ENCODE results near the gene CIZ1.
"Not testable (repeated sequence)": the region's sequence is repeated elsewhere in the genome, so short reads cannot be mapped to it uniquely, and the experiment has no call there.

Gene CIZ1

DNA sequence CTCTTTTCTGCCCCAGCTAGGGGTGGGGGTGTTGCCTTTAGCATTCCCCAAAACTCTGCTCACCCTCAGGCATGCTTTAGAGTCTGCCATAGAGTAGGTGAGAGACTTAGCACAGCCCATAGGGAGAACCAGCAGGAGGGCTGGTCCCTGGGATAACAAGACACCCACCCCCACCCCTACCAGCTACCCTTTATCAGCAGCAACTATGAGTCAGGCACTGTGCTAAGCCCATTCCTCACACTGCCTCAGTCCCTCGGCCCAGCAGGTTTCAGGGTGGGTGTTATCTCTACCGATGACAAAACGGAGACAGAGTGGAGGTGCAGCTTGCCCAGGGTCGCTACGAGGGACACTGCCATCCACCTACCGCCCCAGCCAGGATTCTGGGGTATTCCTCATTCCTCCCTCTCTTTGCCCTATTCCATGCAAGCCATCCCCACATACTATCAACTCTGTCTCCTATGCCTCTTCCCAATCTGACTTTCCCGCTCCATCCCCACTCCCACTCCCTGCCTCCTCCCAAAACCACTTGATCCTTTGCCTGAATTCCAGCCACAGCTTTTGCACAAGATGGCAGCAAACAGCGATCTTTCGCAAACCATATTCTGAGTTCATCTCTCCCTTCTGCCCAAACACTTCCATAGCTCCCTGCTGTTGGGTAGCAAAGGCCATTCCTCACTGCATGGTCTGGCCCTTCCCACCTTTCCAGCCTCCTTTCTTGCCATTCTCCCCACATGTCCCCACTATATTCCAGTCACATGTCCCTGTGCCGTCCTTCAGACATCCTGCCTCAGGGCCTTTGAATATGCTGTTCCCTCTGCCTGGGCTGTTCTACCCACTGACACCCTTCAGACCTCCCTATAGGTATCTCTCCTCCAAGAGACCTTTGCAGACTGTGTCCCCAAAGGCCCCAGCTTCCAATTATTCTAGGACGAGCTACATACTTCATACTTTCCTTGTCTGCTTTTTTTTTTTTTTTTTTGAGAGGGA is 5.1 kb downstream of the CIZ1 start:
- DNase-seq = no peak

DNA sequence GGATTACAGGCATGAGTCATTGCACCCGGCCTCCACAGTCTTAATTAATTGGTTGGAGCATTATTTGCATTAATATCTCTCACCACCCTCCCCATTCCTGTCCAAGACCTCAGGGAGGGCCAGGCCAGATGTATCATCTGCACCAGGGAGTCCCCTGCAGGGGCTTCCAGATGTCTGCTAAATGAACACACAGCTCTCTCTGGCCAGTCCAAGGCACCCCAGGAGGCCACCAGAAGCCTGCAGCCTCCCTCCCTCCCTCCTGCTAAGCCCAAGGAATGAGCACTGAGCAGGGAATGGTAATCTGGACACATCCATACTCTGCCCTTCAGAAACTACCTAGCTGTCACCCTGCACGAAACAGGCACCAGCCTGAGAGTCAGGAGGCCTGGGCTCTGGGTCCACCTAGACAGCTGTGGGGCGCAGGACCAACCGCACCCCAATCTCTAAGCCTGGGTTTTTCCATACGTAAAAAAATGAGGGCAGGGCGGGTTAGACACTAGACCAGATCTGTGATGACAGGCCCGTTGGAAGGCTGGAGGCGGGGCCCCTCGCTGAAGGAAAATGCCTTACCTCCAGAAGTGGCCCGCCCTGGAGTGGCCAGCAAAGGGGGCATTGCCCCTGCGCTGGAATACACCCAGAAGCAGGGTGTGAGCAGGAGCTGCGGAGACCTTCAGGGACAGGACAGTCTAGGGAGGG is 8.3 kb downstream of the CIZ1 start:
- DNase-seq = no peak

DNA sequence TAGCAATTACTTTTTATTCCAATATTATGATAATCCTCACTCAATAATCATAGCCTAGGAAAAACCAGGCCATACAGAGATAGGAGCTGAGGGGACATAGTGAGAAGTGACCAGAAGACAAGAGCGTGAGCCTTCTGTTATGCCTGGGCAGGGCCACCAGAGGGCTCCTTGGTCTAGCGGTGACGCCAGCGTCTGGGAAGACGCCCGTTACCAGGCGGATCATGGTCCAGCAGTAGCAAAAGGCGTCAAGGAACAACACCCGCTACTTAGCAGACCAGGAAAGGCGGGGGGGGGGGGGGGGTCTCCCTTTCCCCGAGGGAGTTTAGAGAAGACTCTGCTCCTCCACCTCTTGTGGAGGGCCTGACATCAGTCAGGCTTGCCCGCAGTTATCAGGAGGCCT is 9.9 kb downstream of the CIZ1 start:
- DNase-seq = not testable (repeated sequence)

DNA sequence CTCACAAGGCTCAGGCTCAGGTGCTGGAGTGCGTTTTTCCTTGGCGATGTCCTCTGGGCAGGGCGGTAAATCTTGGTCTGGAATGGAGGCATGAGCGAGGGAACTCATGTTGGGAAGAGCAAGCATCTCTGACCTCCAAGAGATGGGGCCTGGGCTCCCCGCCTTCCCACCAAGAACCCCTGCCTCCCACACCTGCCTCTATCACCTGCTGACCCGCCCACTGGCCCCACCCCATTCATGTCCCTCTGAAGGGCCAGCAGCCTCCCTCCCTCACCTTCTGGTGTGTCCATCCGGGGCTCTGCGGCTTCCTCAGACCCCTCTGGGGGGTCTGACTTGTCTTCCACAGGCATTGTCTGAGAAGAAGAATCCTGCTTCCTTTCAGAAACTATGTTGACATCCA is 10.9 kb downstream of the CIZ1 start:
- no peak for DNase-seq

DNA sequence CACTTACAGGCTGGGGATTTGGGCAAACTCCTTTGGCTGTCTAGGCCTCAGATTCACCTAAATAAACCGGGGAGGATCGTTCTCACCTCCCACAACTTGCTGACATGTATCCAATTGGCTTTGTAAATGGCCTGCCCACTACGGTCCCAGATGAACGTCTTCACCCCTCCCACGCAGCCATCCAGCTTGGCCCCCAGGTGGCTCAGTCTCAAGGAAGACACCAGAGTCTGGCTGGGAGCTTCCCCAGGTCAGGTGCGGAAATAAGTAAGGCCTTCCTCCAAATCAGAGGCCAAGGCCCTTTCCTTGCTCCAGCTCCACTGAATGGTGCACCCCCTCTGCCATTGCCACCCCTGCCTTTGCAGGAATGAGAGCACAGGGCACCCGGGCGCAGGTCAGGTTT is 11.4 kb downstream of the CIZ1 start:
- DNase-seq = no peak

DNA sequence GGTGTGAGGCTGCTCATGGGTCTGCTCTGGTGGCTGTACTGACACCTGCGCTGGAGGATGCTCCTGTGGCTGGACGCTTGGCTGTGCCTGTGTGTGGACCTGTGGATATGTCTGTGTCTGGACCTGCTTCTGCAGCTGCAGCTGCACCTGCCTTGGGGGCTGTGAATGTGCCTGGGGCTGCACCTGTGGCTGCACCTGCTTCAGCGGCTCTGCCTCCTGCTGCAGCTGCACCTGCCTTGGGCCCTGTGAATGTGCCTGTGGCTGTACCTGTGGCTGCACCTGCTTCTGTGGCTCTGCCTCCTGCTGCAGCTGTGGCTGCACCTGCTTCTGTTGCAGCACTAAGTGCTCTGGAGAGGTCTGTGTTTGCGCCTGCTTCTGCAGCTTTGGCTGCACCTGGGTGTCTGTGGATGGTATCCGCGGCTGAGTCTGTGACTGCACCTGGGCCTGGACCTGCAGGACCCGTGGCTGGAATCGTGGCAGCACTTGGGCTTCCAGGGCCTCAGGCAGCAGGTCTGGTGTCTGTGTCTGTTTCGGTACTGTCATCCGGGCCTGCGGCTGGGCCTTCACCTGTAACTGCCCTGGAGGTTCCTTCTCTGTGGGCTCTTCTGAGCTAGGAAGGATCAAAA is 12.5 kb downstream of the CIZ1 start:
- DNase-seq = no peak

DNA sequence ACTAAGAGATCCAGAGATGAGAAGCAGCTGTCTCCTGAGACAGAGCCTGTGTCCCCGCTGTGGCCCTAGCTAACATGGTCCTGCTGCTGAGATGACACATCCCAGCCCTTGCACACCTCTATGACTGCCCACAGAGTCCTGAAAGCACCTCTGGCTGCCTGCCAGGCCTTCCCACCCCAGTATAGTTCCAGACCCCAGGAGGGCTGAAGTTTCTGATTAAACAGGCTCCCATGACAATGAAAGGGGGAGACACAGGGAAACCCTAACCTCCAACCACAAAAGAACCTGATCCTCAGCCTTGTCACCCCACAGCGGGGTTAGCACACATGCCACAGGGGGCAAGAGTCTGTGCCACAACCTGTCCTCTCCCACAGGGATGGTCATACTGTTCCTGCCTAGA is 15.6 kb downstream of the CIZ1 start:
- DNase-seq = no peak

DNA sequence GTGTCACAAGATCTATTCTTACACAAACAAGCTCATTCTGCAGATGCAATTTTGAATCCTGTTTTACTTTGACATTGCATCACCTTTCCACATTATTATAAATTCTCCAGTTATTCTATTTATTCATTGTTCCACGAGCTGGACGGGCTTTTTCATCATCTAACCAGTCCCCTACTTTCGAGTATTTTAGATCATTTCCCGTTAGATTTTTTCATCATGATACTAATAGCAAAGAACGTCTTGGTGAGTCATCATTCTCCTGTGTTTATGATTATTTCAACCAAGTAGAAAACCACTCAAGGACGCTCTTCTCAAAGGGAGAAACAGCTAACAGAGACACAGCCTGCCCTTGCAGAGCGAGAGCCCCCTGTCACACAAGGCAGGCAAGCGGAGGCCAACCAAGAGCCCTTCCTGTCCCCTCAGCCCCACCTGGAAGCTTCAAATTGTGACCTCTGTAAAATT is 16.2 kb downstream of the CIZ1 start:
- no peak for DNase-seq

DNA sequence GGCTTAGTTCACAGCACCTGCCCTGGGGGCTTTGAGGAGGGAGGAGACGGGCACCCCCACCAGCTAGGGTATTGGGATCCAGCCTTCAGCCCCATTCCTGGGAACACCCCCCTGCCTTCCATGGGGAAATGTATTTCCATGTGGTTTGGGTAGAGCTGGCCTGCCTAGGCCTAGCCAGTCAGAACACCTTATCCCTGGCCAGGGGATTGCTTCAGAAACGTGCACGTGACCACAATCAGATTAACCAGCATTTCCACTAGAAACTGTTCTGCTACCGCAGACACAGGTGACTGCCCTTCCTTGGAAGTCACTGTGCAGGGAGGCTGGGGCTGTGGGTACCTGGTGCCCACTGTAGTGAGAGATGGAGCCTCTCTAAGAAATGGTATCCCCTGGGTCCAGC is 17.3 kb downstream of the CIZ1 start:
- no peak for DNase-seq

DNA sequence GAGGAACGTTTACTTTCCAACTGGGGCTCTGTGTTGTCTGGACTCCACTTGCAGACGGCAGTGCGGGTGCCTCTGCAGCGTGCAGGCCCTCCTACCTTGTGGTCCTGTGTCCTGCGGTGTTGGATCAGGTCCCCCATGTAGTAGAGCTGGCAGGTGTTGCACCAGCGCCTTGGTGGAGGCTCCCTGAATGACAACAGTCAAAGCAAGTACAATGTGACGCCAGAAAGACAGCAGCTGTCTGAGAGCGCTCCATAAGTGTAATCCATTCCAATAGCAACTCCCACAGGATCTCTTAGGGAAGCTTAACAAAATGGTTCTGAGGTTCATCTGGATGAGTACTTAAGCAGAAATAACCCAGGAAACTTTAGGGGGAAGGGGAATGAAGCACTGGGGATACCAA is 21.4 kb downstream of the CIZ1 start:
- no peak for DNase-seq

DNA sequence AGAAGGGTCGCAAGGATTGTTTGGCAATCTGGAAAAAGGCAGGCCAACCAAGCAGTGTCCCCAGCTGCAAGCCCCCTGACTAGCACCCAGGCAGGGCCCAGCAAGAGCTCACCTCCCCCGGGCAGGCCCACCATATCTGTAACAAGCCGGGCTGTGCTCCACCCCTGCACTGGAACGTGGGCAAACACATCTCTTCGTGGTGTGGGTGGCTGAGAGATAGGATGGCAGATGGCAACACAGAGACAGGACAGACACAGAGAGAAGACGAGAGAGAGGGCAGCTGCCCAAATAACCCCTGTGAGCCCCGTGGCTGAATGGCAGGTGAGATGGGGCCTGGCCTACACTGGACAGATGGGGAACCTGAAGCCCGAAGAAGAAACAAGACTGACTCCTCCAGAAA is 21.9 kb downstream of the CIZ1 start:
- DNase-seq = no peak

DNA sequence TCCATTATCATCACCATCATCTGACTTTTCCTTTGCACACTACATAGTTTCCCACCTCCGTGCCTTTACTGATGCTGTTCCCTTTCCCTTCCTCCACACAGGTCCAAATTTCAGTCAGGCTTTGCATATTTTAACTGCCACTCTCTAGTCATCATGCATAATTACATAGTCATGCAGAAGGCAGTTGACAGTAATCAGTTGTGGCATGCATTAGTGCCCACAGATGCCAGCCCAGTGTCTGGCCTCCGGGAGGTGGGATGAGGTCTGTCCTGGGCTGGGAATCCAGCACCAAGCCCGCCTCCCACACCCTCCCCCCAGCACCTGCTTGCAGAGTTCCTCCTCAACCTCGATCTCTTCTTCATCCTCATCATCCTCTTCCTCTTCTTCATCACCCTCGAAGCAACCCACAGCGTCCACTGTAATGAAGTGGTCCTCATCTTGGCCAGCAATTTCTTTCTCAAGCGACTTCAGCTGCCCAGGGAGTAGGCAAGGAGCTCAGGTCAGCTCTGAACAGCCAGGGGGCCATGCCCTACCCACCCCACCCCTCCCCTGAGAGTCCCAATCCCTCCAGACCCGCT is 22.6 kb downstream of the CIZ1 start:
- DNase-seq = no peak

DNA sequence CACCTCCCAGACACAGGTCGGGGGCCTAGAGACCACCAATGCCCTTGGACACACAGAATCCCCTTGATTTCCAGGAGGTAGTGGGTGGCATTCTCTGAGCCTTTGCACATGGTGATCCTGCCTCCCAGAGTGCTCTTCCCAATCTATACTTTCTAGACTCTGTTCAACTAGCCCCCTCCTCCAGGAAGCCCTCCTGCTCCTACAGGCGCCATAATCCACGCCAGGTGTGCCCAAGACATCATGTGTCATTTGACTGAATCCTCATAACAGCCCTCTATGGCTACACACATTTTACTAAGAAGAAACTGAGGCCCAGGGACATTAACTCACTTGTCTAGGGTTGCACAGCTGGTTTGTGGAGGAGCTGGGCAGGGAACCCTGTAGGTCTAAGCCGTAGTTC is 24.2 kb downstream of the CIZ1 start:
- DNase-seq = no peak

DNA sequence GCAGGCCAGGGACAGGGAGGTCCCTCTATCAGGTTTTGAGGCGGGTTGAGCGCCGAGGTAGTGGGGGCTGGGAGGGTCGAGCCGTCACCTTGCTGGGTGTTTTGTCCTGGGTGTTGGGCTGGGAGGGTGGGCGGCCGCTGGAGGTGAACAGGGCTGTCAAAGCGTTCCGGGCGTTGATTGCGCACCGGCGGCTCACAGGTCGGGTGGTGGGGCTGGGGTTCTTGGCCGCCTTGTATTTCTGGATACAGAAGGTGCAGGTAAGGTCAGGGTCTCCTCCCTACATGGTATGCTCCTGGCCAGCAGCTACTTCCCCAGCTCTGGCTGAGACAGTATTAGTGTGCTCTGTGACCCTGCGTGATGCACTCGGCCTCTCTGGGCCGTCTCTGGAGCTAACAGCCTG is 25.2 kb downstream of the CIZ1 start:
- no peak for DNase-seq

DNA sequence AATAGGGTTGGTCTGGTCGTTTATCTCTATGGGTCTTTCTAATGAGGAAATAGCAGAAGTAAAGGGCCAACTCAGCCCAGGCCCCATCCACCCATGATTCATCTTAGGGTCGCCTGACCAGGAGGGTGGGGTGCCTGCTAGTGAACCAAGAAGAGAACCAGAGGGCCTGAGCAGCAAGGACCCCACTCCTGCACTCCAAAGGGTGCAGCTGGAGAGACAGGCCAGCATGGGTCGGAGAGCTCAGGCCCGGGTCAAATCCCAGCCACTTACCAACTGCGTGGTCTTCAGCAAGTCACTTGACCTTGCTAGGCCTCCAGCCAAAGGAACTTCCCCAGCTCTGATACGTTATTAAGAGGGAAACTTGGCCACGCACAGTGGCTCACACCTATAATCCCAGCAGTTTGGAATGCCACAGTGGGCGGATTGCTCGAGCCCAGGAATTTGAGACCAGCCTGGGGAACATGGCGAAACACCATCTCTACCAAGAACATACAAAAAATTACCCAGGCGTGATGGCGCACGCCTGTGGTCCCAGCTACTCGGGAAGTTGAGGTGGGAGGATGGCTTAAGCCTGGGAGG is 27.0 kb downstream of the CIZ1 start:
- DNase-seq = no peak

DNA sequence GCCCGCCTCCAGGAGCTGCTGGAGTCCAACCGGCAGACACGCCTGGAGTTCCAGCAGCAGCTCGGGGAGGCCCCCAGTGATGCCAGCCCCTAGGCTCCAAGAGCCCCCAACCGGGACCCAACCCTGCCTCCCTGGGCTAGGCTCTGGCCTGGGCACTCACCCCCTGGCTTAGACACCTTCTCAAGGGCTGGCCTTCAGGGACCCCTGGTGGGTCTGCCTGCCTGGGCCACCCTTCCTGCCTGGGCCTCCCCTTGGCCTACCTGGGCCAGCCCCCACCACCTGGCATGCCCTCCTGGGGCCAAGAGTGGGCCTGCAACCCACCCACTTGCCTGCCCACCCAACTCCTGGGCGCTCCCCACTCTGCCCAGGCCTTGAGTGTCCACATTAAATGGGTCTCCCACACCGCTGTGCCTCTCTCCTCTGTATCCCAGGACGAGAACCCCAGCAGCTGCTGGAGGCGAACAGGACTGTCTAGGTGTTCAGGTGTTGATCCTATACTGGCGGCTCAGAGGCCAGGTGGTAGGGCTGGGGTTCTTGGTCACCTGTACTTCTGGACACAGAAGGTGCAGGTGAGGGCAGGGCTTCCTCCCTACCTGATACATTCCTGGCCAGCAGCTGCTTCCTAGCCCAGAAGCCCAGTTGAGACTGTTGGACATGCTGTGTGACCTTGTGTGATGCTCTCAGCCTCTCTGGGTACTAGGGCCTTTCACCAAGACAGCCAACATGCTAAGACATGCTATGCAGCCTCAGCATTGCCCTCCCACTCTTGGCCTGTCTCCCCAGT is 27.7 kb downstream of the CIZ1 start:
- DNase-seq = no peak

DNA sequence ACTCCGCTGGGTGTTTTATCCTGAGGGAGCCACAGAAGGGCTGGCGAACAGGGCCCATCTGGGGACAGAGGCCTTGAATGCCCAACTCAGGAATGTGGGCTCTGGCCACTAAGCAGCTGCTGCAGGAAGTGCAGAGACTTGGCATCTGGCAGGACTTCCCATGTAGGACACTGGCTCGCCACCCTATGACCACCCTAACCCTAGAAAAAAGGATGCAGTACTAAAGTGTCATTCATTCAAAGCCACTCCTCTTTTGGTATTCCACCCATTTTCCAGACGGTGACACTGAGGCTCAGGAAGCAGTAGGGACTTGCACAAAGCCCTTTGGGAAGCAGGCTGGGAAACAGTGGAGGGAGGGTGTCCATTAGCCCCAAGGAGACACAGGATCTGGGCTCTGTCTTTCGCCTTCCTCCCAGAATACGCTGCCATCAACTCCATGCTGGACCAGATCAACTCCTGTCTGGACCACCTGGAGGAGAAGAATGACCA is 28.3 kb downstream of the CIZ1 start:
- no peak for DNase-seq

DNA sequence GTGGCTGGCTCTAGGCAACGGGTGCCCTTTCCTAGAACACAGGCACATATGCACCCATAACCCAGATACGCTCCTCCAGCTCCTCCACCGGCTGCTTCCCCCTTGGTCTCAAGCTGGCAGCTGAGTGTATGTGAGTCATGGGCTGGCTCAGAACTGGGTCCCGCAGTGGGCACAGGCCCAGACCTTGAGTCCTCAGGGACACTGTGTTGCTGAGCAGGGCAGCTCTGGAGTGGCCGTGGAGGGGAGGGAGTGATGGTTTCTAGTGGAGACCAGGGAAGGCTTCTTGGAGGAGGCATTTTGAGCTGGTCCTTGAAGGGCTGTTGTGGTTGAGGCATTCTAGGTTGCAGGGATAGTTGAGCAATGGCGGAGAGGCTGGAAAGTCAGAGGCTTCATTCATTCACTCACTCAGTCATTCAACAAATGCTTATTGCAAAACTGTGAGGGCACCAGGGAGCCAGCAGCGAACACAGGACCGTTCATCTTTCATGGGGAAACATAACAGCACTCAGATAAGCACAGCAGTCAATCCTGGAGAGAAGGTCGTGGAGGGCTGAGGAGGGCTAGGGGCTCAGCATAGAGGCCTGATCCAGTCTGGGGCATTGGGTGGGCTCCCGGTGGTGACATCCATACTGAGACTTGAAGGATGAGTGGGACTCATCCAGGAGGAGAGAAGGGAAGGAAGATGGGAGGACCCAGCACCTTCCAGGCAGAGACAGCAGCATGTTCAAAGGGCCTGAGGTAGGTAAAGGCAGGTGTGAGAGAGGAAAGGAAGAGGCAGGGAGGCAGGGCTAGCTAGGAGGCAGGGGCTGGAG is 29.0 kb downstream of the CIZ1 start:
- DNase-seq = no peak

DNA sequence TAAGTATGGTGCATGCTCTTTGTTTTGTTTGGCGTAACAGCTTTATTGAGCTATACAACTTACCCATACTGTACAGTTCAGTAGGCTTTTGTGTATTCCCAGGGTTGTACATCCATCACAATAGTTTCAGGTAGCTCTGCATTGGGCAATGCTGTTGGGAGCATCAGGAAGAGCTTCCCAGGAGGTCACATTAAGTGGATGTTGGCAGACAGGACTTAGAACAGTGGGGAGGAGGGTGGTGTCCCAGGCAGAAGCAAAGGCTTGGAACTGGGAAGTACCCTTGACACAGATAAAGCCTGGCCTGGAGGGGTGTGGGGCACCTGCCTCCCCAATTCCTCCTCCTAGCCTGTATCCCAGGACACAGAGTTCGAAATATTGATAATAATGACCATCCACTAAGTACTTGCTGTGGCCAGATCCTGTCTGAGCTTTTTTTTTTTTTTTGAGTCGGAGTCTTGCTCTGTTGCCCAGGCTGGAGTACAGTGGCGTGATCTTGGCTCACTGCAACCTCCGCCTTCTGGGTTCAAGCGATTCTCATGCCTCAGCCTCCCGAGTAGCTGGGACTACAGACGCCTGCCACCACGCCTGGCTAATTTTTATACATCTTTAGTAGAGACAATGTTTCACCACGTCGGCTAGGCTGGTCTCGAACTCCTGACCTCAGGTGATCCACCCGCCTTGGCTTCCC is 30.0 kb downstream of the CIZ1 start:
- no peak for DNase-seq

DNA sequence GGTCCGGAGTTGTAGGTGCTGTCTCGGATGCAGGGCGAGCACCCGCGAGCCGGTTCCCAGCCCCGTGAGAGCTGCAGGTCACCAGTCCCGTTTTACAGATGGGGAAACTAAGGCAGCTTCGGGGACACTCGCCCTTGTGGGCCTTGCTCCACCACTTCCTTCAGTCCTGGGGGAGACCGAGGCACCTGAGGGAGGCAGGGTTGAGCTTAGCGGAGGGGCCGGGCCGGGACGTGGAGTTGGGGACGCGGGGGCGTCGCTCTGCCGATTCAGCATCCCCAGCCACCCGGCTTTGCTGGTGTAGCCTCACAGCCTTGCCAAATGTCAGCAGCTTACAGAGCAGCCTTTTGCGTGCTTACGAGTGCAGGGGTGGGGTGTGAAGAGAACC is 30.8 kb downstream of the CIZ1 start:
- DNase-seq = peak; percentile 49
